Body of pancreas (tissue), 4 donors: ENCODE data around the gene ZNF615.
"Not testable (repeated sequence)": the region's sequence is repeated elsewhere in the genome, so short reads cannot be mapped to it uniquely, and the experiment has no call there.

Source experiments
- CTCF ChIP-seq, 7 experiments: fragments of 450-650 bp in 4 of 7; fragments of 200-600 bp in 3 of 7; sonication (generic) in 3 of 7; IDR thresholded peaks; one replicate each; pipeline ENCODE4 v1.5.1; 2016 to 2019; ENCODE audit warnings: antibody characterized with exemption in 7 of 7
- POLR2A ChIP-seq, 3 donors: fragments of 450-650 bp; IDR thresholded peaks; one replicate each; pipeline ENCODE4 v1.6.1; 2016; ENCODE audit warnings: antibody characterized with exemption in 3 of 3, mild to moderate bottlenecking in 2 of 3

- TF ChIP-seq CTCF, POLR2A (IDR thresholded peaks at IDR 0.05): not testable (repeated sequence)
Measured at GRCh38 chr19:52056480-52056879, 48.5 kb upstream of the ZNF615 start.
